ENCODE data around the gene UTP25. TPM values are rescaled to one million over a fixed set of nuclear protein-coding genes. Genes with fewer than 3 reads are reported as not detected.

The UTP25 gene
- total and polyA plus RNA-seq, 2 donors (not counting 3 experiments of a cell fraction or from before 2014, with no cell fraction given) = 6.6 to 11.7 TPM

DNA sequence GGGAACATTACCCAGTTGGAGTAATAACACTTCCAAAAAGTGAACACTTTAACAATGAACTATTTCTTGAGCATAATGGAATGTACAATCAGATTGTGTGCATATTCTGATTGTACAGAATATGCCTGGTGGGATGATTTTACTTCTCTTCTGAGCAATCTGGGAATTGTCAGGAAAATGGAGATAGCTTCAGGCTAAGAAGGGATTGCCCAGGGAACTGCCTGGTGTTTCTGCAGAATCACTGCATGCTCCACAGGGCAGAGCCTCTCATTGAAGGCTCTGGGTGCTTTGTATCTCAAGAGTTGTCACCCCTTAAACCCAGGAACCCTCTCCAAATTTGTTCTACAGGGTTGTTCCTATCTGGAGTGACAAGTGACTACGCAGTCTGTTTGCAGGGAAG is 51.2 kb downstream of the UTP25 start:
- TF ChIP-seq MYC (IDR thresholded peaks at IDR 0.05; ENCODE audit: low read depth, low read length) = no peak
- TF ChIP-seq, protein P1, sequence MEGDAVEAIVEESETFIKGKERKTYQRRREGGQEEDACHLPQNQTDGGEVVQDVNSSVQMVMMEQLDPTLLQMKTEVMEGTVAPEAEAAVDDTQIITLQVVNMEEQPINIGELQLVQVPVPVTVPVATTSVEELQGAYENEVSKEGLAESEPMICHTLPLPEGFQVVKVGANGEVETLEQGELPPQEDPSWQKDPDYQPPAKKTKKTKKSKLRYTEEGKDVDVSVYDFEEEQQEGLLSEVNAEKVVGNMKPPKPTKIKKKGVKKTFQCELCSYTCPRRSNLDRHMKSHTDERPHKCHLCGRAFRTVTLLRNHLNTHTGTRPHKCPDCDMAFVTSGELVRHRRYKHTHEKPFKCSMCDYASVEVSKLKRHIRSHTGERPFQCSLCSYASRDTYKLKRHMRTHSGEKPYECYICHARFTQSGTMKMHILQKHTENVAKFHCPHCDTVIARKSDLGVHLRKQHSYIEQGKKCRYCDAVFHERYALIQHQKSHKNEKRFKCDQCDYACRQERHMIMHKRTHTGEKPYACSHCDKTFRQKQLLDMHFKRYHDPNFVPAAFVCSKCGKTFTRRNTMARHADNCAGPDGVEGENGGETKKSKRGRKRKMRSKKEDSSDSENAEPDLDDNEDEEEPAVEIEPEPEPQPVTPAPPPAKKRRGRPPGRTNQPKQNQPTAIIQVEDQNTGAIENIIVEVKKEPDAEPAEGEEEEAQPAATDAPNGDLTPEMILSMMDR (IDR thresholded peaks at IDR 0.05; ENCODE audit: extremely low read depth in 1 of 2, insufficient read depth in 1 of 2, low read depth in 1 of 2, low read length in 2 of 2) = no peak
- no peak overlapping the region for H3K27ac ChIP-seq (ENCODE audit: insufficient read depth, low read depth, low read length)
- dilution Hi-C loops (cut with MboI; ENCODE audit: extremely low pct_ligation_motif_present, low sequenced_read_pairs) = no loop called here
- FAIRE-seq = no peak
- H3K4me3 ChIP-seq (replicated peaks in 1 of 3; ENCODE audit: insufficient read depth in 1 of 3, low read depth in 1 of 3, low read length in 3 of 3) = no peak overlapping the region
- H4K20me1 ChIP-seq (replicated peaks; ENCODE audit: control insufficient read depth, extremely low read depth, insufficient read depth, low read length) = no peaks in the 10 kb centered on the region
- H3K9me1 ChIP-seq (replicated peaks; ENCODE audit: control insufficient read depth, extremely low read depth, insufficient read depth, low read length) = no peaks in the 10 kb centered on the region
- H2AFZ ChIP-seq (ENCODE audit: low read depth, low read length) = no peak overlapping the region
- H3K9ac ChIP-seq (replicated peaks; ENCODE audit: extremely low read depth, insufficient read depth, low read length) = no peak overlapping the region
- no peaks in the 10 kb centered on the region for H3K36me3 ChIP-seq (ENCODE audit: control insufficient read depth in 2 of 2, extremely low read depth in 1 of 2, insufficient read depth in 2 of 2, low read length in 2 of 2)
- no peak for DNase-seq (ENCODE audit: low read depth, low spot score)
- peaks cover 3 to 9% of the 10 kb centered on the region in 2 experiments for H3K27me3 ChIP-seq (ENCODE audit: control insufficient read depth in 2 of 2, insufficient read depth in 2 of 2, low read length in 2 of 2)
- H3K79me2 ChIP-seq (ENCODE audit: control insufficient read depth, insufficient read depth, low read length) = no peaks in the 10 kb centered on the region
- H3K9me3 ChIP-seq (replicated peaks; ENCODE audit: control insufficient read depth, insufficient read depth, low read length) = no peaks in the 10 kb centered on the region
- no peak overlapping the region for H3K4me2 ChIP-seq (ENCODE audit: insufficient read depth, low read length)
- intact Hi-C loops (cut with micrococcal nuclease) = loop anchor here (5.0 kb wide), 1 partner anchor 433 kb away; no protein-coding TSS in a partner anchor
- ChIA-PET CTCF (interaction anchor here (1.2 to 1.8 kb wide), 2 partner anchors 17 to 19 kb away, joined by 3 to 6 read pairs; no protein-coding TSS in a partner anchor), POLR2A (no interaction called here)
- H3K4me1 ChIP-seq (ENCODE audit: control insufficient read depth, extremely low read depth, insufficient read depth, low read length) = peaks cover 19% of the 10 kb centered on the region
- no TSS peak for BruUV-seq (replicated peaks)

DNA sequence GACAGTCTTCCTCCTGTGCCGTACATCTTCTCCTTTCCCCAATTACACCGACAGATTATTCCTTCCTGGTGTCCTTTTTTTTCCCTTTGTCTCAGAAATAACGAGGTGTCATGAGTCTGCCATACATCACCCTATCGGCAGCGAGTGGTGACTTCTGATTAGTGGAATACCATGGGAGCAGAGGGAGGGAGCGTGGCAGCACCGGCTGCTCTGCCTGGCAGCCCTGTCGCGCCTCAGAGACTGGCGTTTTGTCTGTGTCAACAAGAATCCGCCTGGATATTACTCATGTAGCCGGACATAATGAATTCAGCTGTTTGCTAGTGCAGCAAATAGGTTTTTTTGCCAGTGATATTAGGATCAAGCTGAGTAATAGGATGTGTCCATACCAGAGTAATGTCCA is 51.8 kb downstream of the UTP25 start:
- Histone ChIP-seq H3K9me3 (replicated peaks; ENCODE audit: control insufficient read depth, insufficient read depth, low read length) (no peaks in the 10 kb centered on the region), H3K79me2 (ENCODE audit: control insufficient read depth, insufficient read depth, low read length) (no peaks in the 10 kb centered on the region), H3K9ac (replicated peaks; ENCODE audit: extremely low read depth, insufficient read depth, low read length) (no peak overlapping the region), H3K36me3 (ENCODE audit: control insufficient read depth in 2 of 2, extremely low read depth in 1 of 2, insufficient read depth in 2 of 2, low read length in 2 of 2) (no peaks in the 10 kb centered on the region), H3K27ac (ENCODE audit: insufficient read depth, low read depth, low read length) (no peak overlapping the region), H3K4me1 (ENCODE audit: control insufficient read depth, extremely low read depth, insufficient read depth, low read length) (peaks cover 25% of the 10 kb centered on the region), H4K20me1 (replicated peaks; ENCODE audit: control insufficient read depth, extremely low read depth, insufficient read depth, low read length) (no peaks in the 10 kb centered on the region), H3K4me3 (replicated peaks in 1 of 3; ENCODE audit: insufficient read depth in 1 of 3, low read depth in 1 of 3, low read length in 3 of 3) (no peak overlapping the region), H2AFZ (ENCODE audit: low read depth, low read length) (no peak overlapping the region), H3K9me1 (replicated peaks; ENCODE audit: control insufficient read depth, extremely low read depth, insufficient read depth, low read length) (no peaks in the 10 kb centered on the region), H3K27me3 (ENCODE audit: control insufficient read depth in 2 of 2, insufficient read depth in 2 of 2, low read length in 2 of 2) (peaks cover 3 to 9% of the 10 kb centered on the region in 2 experiments), H3K4me2 (ENCODE audit: insufficient read depth, low read length) (no peak overlapping the region)
- dilution Hi-C loops (cut with MboI; ENCODE audit: extremely low pct_ligation_motif_present, low sequenced_read_pairs) = no loop called here
- ChIA-PET CTCF (interaction anchor here (0.9 to 1.8 kb wide), 5 partner anchors 16 to 30 kb away, joined by 3 to 6 read pairs (median 3); no protein-coding TSS in a partner anchor), POLR2A (no interaction called here)
- TF ChIP-seq, protein P2, sequence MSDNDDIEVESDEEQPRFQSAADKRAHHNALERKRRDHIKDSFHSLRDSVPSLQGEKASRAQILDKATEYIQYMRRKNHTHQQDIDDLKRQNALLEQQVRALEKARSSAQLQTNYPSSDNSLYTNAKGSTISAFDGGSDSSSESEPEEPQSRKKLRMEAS (IDR thresholded peaks at IDR 0.05; ENCODE audit: insufficient read depth, insufficient read length) = no peak
- TF ChIP-seq POLR2AphosphoS5 (IDR thresholded peaks at IDR 0.05; ENCODE audit: insufficient read depth, low read depth, low read length) = no peak
- no peak for TF ChIP-seq POLR2A (IDR thresholded peaks at IDR 0.05; ENCODE audit: low read depth, low read length)
- TF ChIP-seq, protein P1 (IDR thresholded peaks at IDR 0.05; ENCODE audit: extremely low read depth in 1 of 2, insufficient read depth in 1 of 2, low read depth in 1 of 2, low read length in 2 of 2) = no peak
- no peak for TF ChIP-seq MYC (IDR thresholded peaks at IDR 0.05; ENCODE audit: low read depth, low read length)
- TF ChIP-seq FOS (IDR thresholded peaks at IDR 0.05; ENCODE audit: borderline replicate concordance, insufficient read depth, low read length) = no peak
- no peak for TF ChIP-seq GATA2 (IDR thresholded peaks at IDR 0.05; ENCODE audit: insufficient read depth, insufficient read length, low read depth, low read length)
- no peak for TF ChIP-seq EZH2 (IDR thresholded peaks at IDR 0.05; ENCODE audit: borderline replicate concordance, low read depth, low read length, severe bottlenecking)
- TF ChIP-seq JUN (IDR thresholded peaks at IDR 0.05; ENCODE audit: borderline replicate concordance, insufficient read depth, insufficient read length, low read depth) = no peak
- DNase-seq (ENCODE audit: low read depth, low spot score) (no peak), FAIRE-seq (no peak)
- intact Hi-C loops (cut with micrococcal nuclease) = loop anchor here (5.0 kb wide), 1 partner anchor 433 kb away; no protein-coding TSS in a partner anchor
- BruUV-seq (replicated peaks) = no TSS peak

Measured in endothelial cell of umbilical vein (primary cell).